CD1c-positive myeloid dendritic cell (primary cell): ENCODE data around the gene ADCYAP1R1.

Experiments used
- DNase-seq: peaks from one replicate; pipeline ENCODE4 v3.0.0-alpha.2; 2016; ENCODE audit errors: extremely low spot score

ADCYAP1R1 gene

DNA sequence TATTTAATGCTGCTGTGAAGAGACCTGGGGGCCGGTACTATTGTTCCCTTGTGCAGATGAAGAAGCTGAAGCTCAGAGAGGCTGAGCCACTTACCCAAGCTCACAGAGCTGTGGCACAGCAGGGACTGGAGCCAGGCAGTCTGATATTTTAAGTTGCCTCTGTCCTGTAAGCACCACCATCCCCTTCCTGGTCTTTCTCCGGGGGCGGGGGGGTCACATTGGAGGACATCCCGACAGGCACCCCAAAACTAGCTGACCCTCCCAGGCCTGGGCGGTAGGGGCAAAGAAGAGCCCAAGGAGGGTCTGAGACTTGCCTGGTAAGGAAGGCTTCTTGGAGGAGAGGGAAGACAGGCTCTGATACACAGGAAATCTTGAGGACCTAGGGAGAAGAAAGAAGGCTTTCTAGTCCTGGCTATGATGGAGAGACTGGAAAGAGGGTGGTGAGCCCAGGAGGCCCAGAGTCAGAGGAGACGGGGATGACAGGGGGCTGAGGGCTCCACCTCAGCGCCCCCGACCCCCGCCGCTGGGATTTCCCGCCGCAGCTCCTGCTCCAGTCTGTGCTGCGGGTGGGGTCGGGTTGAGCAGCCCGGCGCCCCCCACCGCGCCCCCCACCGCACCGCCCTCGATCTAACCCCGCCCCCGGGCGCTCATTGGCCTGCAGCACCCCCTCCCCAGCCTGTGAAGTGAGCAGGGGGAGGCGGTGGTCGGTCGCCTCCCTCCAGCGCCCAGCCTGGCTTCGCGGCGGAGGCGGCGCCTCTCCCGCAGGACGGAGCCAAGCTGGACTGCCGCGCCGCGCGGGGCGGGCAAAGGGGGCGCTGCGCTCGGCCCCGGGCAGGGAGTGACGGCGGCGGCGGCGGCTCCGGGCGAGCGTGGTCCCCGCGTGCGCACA is at the start of gene ADCYAP1R1:
ADCYAP1R1 (plus strand) TSS at position 711 of the 889 bp plus-strand sequence. CDS start 10,957 bp downstream, outside the sequence.
- no peak for DNase-seq

DNA sequence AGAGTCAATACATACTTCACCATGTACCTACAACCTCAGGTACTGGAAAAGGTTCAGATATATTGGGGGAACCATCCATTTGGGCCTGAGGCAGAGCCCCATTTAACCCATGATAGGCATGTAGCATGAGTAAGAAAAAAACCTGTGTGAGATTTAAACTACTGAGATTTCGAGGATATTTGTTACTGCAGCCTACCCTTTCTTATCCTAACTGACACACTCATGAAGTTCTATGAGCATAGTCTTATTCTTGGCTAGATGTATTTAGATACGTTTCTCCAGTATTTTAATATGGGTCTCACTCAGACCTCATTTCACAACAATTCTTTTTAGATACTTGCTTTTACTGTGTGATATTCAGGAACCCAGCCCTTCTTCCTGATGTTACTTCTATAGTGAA is 49.0 kb upstream of the ADCYAP1R1 start:
- no peak for DNase-seq

DNA sequence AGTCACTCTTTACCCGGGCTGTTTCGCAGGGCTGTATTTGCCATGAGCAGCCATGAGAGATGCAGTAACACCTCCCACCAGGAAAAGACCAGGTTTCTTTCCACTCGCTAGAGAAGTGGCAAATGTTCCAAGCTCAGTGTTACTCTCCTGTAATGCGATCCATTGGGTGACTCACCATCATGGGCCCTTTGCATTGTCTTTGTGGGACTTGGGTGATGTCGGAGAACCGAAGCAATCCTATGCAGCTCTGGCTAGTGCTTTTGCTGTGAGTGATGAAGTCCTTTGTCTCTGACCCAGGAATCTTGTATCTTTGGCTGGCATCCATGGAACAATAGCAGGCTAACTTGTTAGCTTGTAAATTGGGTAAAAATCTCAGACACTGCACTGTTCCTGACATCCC is 48.4 kb upstream of the ADCYAP1R1 start:
- no peak for DNase-seq

DNA sequence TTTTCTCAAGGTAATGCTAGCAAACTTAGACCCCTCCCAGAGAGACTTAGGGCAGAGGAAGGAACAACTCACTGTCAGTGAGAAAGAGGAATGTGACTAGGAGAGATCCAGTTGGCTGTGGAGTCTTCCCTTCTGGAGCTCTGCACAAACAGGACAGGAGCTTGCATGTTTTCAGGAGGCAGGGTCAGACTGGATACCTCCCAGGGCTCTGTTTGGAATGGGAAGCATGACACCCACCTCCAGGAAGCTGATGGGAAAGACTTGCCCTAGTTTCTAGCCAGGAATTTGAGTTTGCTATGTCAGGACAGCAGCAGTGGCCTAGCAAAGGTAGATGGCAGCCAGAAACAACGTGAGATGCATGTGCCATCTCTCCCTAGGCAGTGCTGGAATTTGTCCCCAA is 47.7 kb upstream of the ADCYAP1R1 start:
- no peak for DNase-seq

DNA sequence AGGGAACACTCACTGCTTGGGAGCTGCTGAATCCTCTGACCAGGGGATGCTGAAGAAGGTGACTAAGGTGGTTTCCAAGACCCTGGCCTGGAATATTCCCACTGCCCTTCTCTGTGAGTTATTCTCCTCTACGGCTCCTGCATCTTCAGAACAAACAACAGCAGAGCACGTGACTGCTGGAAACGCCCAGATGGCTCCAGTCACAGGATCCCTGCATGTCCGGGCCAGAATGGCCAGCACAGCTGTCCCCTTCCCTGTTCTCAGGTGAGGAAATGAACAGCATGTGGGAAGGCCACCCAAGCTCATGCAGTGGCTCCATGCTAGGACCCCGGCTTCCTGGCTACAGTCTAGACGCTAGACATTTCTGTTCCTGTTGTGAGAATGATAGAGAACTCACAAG is 45.3 kb upstream of the ADCYAP1R1 start:
- no peak for DNase-seq

DNA sequence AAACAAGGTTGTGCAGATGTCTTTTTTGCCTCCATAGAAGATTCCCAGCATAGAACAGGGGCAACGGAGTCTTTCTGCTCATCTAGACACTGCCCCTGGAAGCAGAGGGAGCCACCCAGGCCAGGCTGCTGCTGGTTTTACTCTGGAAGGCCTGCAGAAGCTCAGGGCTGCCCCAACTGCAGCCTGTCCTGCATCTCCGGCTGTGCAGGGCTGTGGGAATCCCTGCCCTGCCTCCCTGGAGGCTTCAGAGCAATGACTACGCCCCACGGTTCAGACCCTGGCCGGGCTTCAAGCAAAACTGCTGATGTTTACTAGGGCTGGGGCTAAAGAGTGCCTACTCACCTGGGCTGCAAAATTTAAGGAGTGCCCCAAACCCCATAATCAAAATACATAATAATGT is 44.5 kb upstream of the ADCYAP1R1 start:
- no peak for DNase-seq

DNA sequence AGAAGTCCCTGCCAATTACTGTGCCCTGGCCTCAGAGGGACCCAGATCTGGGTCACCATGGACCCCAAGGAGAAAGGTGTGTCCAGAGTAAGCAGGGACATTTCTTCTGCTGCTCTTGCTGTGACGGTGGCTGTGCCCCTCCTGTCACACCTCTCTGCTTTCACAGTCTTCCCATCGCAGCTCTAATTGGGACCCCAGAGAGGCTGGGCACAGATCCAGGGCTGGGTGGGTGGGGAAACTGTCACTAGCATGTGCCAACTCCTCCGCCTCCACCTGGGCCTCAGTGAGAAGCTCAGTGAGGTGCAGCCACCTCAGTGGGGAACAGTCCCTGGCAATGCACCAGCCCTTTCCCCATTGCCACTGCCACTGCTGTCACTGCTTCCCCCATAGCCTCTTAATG is 37.3 kb upstream of the ADCYAP1R1 start:
- DNase-seq: no peak

DNA sequence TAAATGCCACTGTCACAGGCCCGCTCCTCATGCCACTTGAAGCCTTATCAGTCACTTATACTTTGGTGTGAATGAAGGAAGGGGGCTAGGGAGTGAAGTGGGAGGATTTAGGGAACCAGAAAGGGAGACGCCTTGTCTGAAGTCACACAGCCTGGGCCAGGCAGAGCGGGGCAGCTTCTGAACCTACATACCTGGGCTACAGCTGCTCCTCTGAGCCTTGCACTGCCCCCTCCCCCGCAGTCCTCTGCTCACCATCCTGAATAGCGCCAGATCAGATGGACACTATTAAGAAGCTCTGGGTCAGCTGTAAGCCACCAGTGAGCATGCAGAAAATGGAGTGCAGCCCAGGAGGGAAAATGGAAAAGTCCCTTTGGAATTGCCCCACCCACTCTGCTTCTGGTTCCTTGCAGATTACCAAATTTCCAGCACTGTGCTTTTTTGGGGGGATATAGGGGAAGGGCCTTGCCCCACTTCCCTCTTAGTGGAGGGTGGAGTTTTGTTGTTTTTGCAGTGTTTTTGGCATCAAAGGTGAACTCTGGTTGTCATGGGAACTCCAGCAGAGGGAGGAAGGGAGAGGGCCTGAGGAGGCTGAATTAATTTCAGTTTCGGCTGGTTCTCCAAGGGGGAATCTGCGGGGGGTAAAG is 35.0 kb upstream of the ADCYAP1R1 start:
- DNase-seq: no peak

DNA sequence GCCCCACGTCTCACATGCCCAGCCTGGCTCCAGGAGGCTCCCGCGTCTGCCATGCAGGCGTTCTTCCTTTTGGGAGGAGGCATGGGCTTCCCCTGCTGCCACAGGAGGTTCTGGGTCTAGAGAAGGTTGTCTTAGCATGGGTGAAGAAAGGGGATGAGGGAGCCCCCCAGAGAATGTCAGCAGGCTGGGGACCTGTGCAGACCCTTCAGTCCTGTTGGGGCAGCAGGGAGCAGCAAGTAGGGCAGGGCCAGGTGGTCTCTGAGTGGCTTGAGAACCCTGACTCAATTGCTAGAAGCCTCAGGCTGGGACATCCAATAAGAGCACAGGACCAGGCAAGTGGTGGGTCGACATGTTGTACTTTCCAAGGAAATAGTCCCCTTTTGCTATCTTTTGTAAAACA is 34.4 kb upstream of the ADCYAP1R1 start:
- no peak for DNase-seq

DNA sequence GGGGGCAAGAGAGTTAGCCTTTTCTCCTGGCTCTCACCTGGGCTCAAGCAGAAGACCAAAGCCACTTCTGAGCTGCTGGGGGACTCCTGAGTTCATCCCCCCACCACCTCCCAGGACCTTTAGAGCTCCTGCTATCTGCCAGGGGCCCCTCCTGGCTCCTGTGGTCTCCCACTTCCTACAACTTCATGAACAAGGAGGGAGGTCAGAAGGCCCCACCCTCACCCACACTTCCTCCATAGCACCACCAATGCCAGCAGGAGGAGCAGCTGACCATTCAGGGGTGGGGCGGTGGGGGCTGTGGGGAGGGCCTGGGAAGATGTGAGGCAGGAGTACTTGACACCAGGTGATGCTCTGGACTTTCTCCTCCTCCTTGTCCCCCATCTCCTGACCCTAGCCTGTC is 32.6 kb upstream of the ADCYAP1R1 start:
- DNase-seq: no peak

DNA sequence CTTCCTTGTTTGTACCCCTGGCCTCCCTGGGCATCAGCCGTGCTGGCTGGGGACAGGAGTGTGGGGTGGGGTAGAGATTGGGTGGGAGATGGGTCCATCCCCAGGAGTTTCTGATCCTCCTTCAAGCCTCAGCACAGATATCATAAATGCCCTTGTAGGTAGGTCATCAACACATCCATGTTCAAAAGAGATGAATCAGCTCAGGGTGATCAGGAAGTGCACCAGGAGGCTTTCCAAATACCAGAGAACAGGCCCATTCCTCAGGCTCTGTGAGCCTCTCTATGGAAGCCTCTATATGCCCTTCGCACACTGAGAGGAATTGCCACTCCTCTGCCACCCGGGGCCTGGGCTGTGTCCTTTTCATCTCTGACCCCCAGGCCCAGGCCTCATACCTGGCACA is 31.9 kb upstream of the ADCYAP1R1 start:
- DNase-seq: no peak

DNA sequence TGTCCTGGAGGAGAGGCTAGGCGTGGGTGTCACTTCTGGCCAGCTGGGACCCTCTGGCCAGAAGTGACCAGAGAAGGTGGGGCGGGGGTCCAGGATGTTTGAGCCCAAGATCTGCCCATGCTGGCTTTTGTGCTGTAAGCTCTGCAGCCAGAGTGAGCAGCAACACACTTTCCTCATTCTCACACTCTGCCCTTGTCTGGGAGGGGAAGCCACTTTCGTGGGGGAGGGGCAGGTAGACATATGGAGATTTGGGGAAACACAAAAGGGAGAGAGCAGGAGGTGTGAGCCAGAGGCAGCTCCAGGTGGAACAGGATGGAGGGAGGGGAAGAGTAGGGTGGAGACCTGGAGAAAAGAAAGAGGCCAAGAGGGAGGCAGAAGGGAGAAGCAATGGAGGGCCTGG is 31.5 kb upstream of the ADCYAP1R1 start:
- DNase-seq: no peak

DNA sequence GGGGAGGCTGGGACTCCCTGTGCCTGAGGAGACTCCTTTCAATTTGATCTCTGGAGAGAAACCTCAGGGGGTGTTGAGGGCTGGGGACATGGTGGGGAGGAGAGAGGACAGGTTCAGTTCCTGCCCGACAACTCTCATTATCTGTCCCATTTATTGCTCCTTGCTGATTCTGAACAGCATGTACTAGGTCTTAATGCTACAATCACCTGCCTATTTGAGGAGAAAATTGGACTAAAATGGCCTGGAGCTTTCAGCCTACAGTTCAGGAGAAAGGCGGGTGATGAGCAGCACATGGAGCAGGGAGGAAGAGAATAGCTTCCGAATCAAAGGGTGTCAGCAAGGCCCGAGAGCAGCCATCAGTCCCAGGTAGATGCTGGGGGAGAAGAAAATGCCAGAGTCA is 30.0 kb upstream of the ADCYAP1R1 start:
- no peak for DNase-seq

DNA sequence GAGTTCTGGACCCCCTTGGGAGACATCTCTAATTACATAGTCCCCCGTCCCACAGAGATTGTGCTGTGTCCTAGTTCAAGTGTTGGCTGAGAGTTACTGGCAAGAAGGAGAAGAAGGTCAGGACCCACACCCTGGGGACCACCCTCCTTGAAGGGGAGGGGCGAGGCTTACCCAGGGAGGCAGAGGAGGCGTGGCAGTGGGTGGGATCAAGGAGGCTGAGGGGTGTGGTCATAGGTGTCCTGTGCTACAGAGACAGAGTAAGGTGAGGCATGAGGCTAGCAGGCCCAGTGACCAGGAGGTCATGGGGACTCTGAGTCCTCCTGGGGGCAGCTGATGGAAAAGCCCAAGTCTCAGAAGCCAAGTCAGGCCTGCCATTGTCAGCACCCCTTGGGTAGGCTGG is 29.4 kb upstream of the ADCYAP1R1 start:
- DNase-seq: no peak

DNA sequence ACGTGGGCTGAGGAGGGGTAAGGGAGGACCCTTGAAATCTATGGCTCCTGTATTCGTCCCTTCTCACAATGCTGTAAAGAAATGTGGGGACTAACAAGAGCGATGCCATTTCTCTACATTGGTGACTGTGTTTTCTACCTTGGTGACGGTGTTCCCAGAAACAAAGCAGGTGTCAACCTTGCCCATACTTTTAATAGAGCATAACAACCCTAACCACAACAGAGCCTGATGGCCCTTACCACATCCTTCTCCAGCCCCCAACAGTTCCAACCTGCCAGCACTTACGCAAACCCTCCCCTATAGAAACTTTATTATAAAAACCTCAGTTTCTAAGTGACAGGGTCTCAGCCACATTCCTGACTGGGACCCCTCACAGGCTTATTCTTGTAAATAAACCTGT is 28.2 kb upstream of the ADCYAP1R1 start:
- no peak for DNase-seq

DNA sequence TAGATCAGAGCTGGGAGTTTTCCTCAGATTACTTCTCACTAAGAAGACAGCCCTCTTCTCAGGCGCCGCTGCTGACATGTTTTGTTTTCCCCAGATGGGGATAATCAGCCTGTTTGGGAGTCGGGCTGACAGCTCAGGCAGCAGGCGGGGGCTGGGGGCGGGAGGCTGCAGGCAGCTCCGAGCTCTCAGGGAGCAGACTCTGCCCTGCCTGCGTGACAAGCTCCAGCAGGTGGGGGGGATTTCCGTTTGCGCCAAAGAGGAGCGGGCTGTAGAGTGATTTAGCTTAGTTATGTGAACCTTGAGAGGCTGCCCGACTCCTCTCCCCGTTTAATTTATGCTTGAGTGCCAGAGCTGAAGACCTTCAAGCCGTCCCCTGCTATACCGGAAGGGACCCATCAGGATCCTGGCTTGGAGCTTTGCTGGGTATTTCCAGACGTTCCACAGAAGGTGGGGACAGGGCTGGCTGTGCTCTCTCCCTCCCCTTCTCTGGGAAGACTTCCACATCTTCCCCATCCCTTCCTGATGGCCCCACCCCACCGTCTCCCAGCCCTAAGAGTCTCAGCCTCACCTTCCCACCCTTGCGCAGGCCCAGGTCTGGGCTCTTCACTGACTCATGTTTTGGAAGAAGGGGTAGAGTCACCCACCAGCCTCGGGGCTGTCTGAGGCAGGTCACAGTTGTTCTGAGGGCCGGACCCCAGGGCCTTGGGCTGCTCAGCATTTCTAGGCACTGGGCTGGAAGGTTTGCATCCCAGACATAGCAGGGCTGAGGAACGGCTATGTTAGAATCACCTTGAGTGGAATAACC is 24.7 kb upstream of the ADCYAP1R1 start:
- DNase-seq: no peak

DNA sequence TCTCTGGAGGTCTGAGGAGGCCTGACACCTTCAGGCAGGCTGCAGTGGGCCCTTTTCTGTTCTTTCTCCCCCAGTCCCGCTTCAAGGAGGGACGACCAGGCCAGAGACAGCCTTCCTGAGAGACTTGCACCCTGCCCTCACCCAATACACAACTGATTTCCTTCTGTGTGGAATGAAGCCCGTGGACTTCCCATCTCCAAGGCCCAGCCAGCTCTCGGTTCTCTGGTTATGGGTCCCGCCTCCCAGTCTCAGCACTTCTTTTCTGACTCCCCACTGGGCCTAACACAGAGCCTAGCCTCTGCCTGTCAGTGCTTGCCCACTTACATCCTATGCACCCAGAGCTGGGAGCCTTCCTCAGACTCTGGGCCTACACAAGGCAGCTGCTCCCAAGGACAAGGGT is 24.1 kb upstream of the ADCYAP1R1 start:
- no peak for DNase-seq

DNA sequence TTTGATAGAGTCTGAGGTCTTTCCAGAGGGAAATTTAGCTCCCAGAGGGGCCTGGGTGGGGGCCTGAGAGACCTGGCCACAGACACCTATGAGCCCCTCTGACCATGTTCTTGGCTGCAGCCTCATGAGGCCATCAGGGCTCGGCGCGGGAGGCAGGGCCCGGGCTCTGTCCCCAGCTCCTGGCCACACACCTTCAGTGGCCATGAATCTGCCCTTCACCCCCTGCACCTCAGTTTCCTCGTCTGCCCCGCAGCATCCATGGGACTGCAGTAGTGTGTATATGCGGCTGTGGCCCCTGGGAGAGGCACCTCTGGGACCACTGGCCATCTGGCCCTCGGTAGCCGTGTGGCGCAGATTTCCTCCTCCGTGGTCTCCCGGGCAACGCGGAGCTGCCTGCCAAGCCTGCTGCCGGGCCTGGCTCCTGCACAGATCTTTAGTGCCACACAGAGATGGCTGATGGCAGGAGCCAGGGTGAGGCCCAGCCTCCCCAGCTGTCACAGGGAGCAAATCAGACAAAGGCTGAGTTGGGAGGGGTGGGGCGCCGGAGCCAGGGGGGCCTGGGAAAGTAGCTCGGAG is 23.6 kb upstream of the ADCYAP1R1 start:
- no peak for DNase-seq

DNA sequence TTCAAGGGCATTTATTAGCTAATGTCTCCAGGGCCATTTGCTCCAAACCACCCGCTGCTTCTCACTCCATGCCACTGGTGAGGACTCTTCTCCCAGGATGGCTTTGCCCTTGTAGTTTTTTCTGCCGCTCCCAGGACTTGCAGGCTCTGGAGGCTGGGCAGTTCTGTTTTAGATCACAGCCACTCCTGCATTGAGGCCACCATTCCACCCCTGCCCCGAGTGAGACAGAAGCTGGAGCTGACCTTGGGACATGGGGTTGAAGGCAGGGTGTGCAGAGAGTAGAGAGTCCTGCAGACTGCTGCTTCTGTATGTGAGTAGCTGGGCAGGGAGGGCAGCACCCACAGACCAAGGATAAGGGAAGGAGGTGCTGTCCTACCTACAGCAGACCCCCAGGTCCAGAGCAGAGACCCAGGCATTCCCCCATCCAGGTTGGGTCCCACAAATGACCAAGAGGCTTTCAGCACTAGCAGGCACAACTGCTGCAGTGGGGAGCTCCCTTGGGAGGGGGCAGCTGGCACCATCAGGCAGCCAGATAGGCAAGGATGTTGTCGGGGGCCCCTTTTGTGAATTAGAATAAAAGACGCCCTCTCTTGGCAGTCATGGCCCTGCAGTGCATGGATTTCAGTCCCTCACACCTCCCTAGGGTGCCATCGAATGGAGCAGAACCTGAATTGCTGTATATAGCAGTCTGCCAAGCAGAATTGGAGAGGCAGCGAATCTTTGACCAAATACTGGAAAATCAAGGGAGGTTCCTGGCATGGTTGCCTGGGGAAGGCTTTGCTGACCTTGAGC is 22.7 kb upstream of the ADCYAP1R1 start:
- DNase-seq: no peak

DNA sequence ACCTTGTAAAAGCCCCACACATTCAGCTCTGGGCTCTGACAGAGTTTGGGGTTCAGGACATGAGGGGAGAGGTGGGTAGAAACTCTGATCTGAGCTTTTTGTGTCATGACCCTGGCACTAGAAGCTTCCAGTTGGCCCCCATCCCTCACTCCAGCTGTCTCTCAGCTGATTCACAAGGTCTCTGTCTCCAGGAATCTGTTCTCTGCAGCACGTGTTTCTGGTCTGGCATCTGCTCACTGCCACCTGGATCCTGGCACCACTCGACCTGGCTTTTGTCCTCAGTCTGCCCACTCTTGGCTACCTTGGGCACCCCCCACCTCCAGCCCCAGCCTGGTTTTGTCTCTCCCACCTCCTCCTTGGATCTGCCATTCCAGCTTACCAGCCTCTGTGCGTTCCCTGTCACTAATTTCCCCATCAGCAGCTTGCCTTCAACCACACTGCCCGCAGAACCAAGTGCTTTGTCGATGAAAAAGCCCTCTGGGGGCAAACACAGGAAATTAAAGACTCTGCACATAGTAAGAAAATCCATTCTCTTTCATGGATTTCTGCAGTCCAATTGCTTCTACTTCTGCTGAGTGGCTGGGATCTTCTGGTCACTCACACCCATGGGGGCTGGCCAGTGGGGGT is 18.3 kb upstream of the ADCYAP1R1 start:
- DNase-seq: no peak

DNA sequence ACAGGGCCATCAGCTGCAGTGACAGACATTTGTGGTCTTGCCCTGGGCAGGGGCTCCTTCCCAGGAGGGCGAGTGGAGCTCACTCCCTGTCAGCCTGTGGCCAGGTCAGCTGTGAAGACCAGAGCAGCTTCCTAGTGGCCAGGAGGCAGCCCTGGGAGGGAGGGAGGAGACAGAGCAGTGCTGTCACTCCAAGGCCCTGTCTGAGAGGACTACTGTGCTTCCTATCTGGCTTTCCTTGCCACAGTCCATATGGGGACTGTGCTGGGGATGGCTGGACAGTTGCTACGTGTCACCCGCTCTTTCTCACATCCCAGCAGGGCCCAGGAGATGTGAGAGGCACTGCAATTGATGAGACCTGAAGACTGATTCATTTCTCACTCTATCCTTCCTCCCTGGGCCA is 15.2 kb upstream of the ADCYAP1R1 start:
- DNase-seq: no peak
